ENCODE measurements around the gene FARP2. TPM values are rescaled to one million over a fixed set of nuclear protein-coding genes. Genes with fewer than 3 reads are reported as not detected.

The FARP2 gene
- total RNA-seq, 2 donors from 2014 or later: 30.1 to 44.2 TPM

GRCh38 chr2:241425368-241425767 is 69.3 kb downstream of the FARP2 start:
- intact Hi-C loops (cut with DNase I): no loop called here
- no peak for DNase-seq
- H3K36me3 ChIP-seq (replicated peaks in 1 of 2; ENCODE audit: insufficient read depth in 1 of 2, low read depth in 2 of 2): peaks cover 0 to 7% of the 10 kb centered on the region in 2 donors
- H3K27ac ChIP-seq: no peak overlapping the region
- TF ChIP-seq POLR2A (IDR thresholded peaks at IDR 0.05): no peak
- no peak for TF ChIP-seq CTCF (IDR thresholded peaks at IDR 0.05)
- H3K9me3 ChIP-seq: no peaks in the 10 kb centered on the region
- no peaks in the 10 kb centered on the region for H3K27me3 ChIP-seq
- no peak overlapping the region for H3K4me3 ChIP-seq
- H3K4me1 ChIP-seq: no peaks in the 10 kb centered on the region
- no peak for ATAC-seq
- 89 to 96% methylated on average over 3 of the region's 3 CpGs for WGBS, 2 donors

- no peaks in the 10 kb centered on the region for H3K9me3 ChIP-seq
- no peaks in the 10 kb centered on the region for H3K4me1 ChIP-seq
- TF ChIP-seq POLR2A (IDR thresholded peaks at IDR 0.05): no peak
- TF ChIP-seq CTCF (IDR thresholded peaks at IDR 0.05): no peak
- 92 to 94% methylated on average over 2 of the region's 2 CpGs for WGBS, 2 donors
- no peak overlapping the region for H3K27ac ChIP-seq
- intact Hi-C loops (cut with DNase I): no loop called here
- H3K36me3 ChIP-seq (replicated peaks in 1 of 2; ENCODE audit: insufficient read depth in 1 of 2, low read depth in 2 of 2): peaks cover 5 to 16% of the 10 kb centered on the region in 2 donors
- H3K4me3 ChIP-seq: no peak overlapping the region
- ATAC-seq (no peak), DNase-seq (no peak)
- H3K27me3 ChIP-seq: no peaks in the 10 kb centered on the region
These were observed 74.1 kb downstream of the FARP2 start for GRCh38 chr2:241430178-241430577.

- WGBS, 2 donors: 81 to 84% methylated on average over 6 of the region's 6 CpGs
- H3K27me3 ChIP-seq: no peaks in the 10 kb centered on the region
- no peaks in the 10 kb centered on the region for H3K4me1 ChIP-seq
- no peak for ATAC-seq
- H3K9me3 ChIP-seq: no peaks in the 10 kb centered on the region
- peaks cover 7 to 16% of the 10 kb centered on the region in 2 donors for H3K36me3 ChIP-seq (replicated peaks in 1 of 2; ENCODE audit: insufficient read depth in 1 of 2, low read depth in 2 of 2)
- H3K4me3 ChIP-seq: no peak overlapping the region
- intact Hi-C loops (cut with DNase I): no loop called here
- no peak overlapping the region for H3K27ac ChIP-seq
- TF ChIP-seq CTCF (IDR thresholded peaks at IDR 0.05) (no peak), POLR2A (IDR thresholded peaks at IDR 0.05) (no peak)
- DNase-seq: no peak
These were observed 76.9 kb downstream of the FARP2 start for GRCh38 chr2:241432824-241433448.

GRCh38 chr2:241437179-241437578 is 81.1 kb downstream of the FARP2 start:
- intact Hi-C loops (cut with DNase I): no loop called here
- TF ChIP-seq POLR2A (IDR thresholded peaks at IDR 0.05): no peak
- no peak for TF ChIP-seq CTCF (IDR thresholded peaks at IDR 0.05)
- ATAC-seq: no peak
- H3K27me3 ChIP-seq: no peaks in the 10 kb centered on the region
- DNase-seq: no peak
- peaks cover 15 to 17% of the 10 kb centered on the region in 2 donors for H3K36me3 ChIP-seq (replicated peaks in 1 of 2; ENCODE audit: insufficient read depth in 1 of 2, low read depth in 2 of 2)
- H3K9me3 ChIP-seq: no peaks in the 10 kb centered on the region
- H3K4me1 ChIP-seq: no peaks in the 10 kb centered on the region
- no peak overlapping the region for H3K4me3 ChIP-seq
- WGBS, 2 donors: 92 to 95% methylated on average over 2 of the region's 2 CpGs
- H3K27ac ChIP-seq: no peak overlapping the region

- WGBS, 2 donors: 63 to 84% methylated on average over 2 to 14 of the region's 14 CpGs
- no peak overlapping the region for H3K27ac ChIP-seq
- DNase-seq (no peak), ATAC-seq (no peak)
- no peaks in the 10 kb centered on the region for H3K27me3 ChIP-seq
- H3K36me3 ChIP-seq (replicated peaks in 1 of 2; ENCODE audit: insufficient read depth in 1 of 2, low read depth in 2 of 2): peaks cover 6 to 13% of the 10 kb centered on the region in 2 donors
- no peak overlapping the region for H3K4me3 ChIP-seq
- H3K9me3 ChIP-seq: no peaks in the 10 kb centered on the region
- intact Hi-C loops (cut with DNase I): no loop called here
- H3K4me1 ChIP-seq: no peaks in the 10 kb centered on the region
- TF ChIP-seq CTCF (IDR thresholded peaks at IDR 0.05) (no peak), POLR2A (IDR thresholded peaks at IDR 0.05) (no peak)
These were observed 85.4 kb downstream of the FARP2 start for GRCh38 chr2:241441492-241441891.

Measured in body of pancreas (tissue), 4 donors.